Fibroblast of gingiva (primary cell): Measurements from ENCODE around the gene ESRRG.
"Not testable (repeated sequence)": the region's sequence is repeated elsewhere in the genome, so short reads cannot be mapped to it uniquely, and the experiment has no call there.

ENCODE experiments used
- DNase-seq: peaks from one replicate; pipeline ENCODE4 v3.0.0-alpha.2; 2011; ENCODE audit warnings: low read depth

ESRRG gene

DNA sequence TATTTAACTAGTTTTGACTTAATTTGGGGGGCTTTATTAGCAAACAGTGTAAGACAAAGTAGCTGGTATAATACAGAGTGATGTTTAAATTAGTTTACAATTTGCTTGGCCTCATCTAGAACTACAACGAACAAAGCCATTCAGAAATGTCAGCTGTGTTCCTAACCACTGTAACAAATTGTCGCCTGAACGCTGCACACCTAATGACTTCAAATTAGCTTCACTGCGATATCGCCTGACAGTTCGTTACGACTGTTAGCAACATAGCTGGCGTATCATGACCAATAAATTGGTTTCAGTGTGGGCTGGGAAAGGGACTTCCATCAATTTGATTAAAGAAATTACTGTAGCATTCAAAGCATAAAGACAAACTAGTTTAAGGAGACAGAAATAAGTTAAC, 160.1 kb downstream of the ESRRG start:
- no peak for DNase-seq

DNA sequence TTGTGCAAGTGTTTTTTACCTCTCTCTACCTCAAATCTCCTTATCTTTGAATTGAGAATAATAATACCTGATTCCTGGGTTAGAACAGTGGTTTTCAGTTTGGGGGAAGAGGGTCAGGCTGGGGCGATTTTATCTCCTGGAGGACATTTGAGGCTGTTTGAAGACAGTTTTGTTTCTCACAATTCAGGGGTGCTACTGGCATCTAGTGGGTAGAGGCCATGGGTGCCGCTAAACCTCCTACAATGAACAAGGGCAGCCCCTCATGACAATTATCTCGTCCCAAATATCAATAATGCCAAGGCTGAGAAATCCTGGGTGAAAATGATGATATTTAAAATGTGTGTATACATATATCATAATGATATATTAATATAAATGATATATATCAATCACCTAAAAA, 160.8 kb downstream of the ESRRG start:
- peak; percentile 3 for DNase-seq

DNA sequence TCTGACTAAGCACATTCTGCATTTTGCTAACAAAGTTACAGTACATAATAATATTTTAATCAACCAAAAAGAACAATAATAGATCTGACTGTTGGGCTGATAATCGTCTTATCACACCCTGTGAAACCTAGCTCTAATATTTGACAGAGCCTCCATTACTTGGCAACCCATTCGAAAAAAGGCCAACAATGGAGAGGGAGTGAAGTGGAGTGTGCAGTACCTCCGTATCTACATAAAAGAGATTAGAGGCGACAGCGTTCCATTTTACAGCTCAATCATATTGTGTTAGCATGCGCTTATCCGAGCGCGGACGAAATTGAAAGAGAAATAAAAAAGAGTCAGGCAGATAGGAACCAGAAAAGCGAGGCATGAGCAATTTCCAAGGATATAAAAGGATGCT, 162.7 kb downstream of the ESRRG start:
- no peak for DNase-seq

DNA sequence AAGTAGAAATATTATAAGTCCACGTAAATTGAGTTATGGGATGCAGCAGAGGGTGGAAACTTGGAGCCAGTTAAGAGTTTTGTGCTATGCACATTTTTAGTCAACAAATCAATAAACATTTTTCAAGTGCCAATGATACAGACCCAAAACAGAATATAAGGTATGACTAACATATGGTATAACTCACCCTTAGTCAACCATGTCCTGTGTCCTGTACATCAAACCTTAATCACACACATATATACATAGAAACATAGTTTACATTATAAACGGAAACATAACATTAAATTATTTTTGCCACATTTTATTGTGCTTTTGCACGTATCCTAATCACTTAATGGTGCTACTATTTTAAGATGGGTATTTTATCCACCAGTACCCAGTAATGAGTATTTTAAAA, 163.9 kb downstream of the ESRRG start:
- no peak for DNase-seq

DNA sequence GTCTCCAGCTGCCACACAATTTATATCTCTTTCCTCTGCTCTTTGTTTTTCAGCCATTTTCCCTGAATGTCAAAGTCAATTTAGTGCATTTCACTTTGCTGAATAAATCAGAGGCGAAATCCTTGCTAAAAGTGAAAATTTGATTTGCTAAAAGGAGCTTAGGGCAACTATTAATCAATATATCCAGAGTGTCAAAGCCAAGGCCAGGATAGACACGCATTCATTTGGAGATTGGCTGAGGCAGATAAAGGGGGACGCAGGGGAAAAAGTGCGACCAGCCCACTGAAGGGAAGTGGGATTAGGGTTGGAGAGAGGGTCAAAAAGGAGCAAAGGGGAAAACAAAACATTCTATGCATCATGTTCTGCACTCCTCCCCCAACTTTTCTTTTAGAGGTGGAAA, 167.6 kb downstream of the ESRRG start:
- no peak for DNase-seq

DNA sequence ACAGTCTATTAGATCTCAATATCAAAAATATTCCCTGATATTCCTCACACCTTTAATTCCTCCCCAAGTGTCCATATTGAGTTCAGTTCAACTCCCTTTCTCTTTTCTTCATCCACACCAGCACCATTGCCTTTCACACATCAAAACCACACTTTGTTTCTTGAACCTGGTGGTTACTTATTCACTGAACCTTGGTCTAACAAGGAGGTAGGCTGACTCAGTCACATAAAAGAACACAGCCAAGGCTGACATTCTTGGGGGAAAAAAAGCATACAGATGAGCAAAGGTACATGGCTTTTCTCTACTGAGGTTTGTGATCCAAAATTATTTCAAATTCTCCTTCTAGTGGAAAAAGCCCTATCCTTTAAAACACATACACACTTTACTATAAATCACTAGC, 168.3 kb downstream of the ESRRG start:
- no peak for DNase-seq

DNA sequence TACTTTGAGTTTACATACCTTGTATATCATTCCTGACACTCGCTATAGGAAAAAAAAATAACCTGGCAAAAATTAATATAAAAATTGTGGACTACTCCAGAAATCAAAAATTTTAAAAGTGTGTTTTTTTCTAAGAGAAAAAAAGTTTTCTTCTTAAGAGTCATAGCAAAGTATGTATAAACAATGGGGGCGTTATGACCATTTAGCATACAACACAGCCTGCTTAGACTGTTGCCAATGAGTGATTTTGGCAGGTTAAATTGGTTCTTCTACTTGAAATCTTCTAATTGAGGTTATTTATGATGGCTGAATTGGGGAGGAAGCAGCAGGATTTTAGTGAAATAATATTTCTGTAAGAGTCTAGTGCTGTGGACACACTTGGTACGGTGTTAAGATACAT, 169.5 kb downstream of the ESRRG start:
- DNase-seq, result no peak

DNA sequence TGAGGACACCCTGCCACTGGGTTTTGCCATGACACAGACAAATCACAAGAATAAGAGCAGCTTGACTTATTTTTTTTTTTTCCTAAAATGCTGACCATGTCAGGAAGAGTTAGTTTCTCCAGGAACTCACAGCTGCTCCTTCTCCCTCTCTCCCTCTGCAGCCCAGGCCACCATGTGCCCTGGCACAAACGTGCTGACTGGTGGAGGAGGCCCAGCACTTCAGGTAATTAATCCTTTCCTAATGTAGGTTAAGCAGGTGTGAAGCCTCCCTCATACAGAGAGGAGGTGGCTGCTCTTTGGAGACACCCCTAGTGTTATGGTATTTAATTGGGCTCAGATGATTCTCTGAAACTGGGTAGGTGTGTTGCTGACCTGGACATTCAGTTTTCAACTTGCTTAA, 170.2 kb downstream of the ESRRG start:
- DNase-seq, result no peak

DNA sequence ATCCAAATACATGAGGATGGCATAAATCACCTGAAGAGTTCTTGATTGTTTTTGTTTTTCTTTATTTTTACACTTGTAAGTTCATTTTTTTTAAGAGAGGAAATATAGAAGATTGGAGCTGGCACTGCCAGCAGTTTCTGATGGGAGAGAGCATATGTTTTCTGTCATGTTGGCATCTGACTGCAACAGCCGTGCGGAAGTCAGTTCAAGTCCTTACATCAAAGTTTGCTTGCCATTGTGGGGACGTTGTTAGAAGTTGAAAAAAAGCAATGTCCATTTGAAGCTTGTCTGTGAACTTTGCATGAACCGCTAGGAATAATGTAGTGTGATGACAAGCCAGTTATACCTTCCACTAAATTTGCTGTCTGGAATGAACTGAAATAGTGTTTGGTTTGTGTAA, 173.4 kb downstream of the ESRRG start:
- no peak for DNase-seq

DNA sequence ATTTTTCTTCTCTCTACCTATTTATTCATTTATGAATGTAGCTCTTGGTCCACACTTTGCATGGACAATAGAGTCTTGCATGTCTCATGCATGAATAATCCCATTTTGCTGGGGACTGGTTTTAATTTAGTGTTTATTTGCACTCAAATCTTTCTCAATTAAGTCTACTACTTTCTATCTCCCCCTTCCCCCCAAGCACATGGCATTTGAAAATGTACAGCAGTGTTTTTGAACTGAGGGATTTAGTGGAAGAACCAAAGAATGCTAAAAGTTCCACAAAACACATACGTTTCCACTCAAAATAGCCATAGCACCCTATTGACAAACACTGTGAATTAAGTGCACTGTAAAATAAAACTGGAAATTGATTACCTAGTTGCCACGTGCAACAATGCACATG, 180.5 kb downstream of the ESRRG start:
- DNase-seq, result no peak

DNA sequence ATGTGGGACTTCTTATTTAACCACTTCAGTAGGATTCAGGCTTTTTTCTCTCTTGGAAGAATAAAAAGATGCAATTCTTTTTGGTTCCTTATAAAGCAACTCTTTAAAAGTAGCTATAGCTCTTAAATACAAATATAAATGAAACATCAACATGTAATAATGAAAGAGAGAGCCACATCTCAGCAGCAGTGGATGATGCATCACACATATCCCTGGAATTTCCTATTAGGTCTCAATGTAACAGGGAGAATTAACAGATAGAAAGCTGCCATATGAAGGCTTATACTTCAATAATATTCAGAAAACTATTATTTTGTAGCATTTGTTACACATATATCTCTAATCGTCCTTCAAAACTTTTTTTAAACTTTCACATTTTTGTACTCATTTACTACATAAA, 181.0 kb downstream of the ESRRG start:
- DNase-seq, result no peak

DNA sequence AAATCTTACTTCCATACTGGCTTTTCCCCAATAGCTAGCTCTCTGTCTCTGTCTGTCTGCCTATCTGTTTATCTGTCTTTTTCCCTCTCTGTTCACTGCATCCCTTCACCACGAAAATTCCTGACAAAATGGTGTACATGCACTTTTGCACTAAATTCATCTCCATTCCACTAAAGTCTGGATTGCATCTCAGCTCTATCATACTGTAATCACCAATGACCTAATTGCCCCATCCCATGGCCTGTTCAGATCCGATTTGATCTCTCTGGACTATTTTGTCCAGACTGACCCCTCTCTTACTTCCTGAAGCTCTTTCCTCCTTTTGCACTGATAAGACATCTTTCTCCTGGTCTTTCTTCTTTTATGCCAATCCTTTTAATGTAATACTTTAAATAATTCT, 187.5 kb downstream of the ESRRG start:
- no peak for DNase-seq

DNA sequence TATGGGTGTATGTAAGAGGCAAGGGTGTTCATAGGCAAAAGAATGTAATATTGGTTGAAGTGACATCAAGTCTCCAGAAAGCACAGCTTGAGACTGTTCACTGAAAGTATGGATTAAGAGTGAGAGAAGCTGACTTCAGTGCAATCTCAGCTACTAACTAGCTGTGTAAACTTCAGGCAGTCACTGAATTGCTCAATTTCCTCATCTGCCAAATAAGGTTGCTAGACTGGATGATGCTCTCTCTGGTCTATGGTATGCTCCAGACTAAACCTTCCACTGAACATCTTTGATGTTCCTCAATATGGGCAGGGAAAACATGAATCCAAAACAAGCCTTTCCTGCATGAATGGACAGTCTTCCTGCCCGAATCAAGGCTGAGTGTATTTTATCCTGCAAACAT, 188.2 kb downstream of the ESRRG start:
- DNase-seq, result peak; percentile 21

DNA sequence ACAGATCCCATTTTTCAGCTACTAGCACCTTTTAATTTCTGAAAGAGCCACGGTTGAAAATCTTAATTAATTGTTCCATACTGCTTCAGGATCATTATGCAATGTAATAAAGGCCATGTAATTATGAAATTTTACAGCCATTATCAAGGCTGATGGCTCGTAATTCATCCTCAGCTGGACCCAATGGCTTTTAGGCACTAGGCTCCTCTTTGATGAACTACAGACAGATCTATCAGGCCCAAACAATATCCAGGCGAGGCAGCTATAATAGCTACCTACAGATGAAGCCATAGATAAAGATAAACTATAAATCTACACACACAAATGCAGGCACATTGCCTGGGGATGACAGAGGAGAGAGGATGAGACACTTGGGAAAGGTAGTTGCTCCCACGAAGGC, 189.5 kb downstream of the ESRRG start:
- no peak for DNase-seq

DNA sequence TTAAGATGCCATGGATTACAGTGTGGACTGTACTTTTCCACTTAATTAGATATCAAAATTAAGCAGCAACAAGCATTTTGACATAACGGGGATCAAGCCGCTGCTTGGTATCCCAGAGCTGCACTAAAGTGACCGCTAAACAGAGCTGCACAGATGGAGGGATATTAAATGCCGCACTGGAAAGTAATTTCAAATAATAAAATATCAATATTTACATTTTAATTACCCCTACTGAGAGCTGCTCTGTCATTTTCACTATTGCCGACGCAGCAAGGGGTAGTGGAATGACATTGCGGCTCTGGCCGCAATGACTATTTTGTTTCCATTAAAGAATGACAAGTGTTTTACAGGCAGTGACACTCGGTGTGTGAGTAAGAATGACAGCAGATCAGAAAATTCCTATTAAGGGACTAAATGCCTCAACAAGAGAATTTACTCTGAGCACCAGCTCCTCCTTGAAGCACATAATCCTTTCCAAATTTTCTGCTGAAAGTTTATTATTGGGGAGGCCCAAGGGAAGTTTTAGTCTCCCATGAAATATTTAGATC, 190.9 kb downstream of the ESRRG start:
- no peak for DNase-seq

DNA sequence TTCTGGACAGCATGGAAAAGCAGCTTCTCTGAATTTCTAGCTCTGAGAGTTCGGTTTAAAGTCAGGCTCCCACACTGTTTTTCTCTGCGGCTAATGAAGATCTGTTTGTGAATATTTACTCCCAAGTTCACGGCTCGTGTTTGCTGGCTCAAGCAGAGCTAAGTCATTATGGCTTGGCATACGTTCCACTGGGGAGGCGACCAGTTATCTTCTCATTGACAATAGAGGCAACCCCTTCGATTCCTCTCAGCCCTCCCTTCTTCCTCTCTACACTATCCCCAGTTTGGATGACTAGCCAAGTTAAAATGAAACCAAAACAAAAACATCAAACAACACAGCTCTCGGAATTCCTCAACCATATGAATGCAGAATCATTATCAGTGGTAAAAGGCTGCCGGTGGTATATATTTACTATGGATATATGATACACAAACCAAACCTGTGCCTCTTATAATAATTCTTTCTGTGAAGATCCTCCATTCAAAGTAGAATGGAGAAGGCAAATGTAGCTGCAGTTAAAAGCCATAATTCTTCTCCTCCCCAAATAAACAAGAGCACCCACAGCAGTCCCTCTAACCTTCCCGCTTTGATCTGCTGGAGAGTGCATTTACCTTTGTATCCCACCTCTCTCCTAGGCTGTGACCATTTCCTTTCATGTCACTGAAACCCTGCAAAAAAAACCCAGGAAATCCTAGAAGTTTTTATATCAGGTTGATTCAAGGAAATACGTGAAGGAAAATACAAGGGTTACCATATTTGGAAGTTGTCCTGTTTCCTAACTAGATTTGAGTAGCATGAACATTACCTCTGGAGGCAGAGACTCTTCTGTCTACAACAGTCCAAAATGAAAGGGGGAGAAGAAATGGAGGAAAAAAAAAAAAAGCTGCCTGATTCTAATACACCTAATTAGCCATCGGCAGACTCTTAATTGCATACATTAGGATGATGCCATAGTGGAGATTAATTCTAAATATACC, 191.7 kb downstream of the ESRRG start:
- peak; percentile 18 for DNase-seq

DNA sequence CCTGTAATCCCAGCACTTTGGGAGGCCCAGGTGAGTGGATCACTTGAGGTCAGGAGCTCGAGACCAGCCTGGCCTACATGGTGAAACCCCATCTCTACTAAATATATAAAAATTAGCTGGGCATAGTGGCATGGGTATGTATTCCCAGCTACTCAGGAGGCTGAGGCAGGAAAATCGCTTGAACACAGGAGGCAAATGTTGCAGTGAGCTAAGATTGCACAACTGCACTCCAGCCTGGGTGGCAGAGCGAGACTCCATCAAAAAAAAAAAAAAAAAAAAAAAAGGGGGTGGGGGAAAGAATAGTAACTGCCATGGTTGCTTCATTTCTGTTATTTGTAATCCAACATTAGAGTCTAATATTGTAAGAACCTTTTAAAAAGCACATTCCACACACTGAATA, 193.4 kb downstream of the ESRRG start:
- DNase-seq, result not testable (repeated sequence)

DNA sequence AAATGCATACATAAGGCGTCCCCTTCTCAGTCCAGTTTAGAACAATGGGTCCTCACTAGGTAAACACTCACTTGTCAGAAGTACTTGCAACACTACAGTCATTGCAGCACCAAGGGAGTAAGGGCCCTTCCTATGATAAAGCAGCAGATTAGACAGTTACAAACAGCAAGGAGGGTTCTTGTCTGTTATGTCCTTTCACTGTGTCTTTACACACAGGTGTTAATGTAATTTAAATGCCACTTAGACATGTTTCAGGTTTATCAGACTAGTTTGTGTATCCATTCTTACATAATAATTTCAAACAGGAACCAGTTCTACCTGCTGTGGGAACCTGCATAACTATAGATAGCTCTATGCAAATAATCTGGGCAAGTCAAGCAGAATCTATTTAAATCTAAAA, 194.4 kb downstream of the ESRRG start:
- no peak for DNase-seq

DNA sequence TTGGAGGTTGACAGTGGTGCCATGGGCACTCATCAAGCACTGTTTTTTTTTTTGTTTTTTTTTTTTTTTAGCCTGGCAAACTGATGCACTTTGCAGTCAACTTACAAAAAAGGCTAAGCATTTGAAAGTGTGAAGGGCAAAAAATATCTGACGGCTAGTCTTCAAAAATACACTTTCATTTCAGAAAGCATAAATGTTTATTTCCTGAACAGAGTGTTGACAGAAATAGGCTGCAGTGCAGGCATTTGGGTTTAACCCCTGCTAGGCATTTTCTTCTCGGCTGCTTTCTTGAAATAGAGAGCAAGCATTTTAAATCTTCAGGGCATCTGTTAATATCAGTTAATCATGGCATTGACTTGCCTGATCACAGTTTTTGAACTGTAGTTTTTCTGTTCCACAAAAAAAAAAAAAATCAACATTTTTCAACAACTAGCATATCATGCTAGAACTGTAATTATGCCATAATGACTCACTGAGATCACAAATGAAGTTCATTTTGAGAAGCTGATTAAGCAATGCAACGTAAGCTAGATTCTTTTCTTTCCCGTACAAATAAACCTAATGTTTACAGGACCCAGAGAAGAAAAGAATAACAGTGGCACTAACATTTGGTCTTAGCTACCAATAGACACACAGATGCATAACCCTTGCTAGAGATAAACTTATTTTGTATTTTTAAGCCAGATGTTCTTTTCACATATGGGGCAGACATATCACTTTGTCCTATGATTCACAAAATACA, 199.6 kb downstream of the ESRRG start:
- peak; percentile 81 for DNase-seq

DNA sequence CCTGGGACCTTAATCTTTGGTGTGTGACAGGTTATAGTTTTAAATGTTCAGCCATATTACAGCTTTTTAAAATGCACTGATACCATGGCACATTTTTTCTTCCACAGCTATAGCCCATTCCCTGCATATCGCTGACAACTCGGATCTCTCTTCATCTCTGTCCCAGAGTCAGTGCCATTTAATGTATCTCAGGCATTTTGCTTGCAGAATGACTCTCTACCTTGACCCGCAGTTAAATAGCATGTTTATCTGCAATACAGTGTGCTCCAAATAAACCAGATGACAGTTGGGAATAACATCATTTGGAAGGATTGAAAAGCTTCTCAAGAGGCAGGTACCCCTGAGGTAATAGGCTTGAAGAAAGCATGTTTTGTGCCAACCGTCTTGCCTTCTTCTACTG, 200.2 kb downstream of the ESRRG start:
- no peak for DNase-seq

DNA sequence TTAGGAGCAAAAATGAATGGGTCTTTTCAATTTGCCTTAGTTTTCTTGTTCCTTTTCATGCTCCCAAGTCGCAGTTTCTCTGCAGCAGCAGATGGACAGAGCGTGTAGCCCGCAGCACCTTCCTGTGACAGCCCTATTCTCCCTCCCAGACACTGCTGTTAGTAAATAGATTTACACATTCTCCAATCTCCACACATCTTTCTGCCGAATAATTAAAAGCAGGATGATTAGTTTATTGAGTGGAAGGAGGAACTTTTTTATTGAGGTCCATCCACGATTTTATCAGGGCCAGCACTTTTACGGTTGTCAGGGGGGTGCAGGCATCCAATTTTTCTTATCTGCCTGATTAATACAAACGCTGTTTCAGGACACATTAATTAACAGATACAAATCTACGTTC, 201.8 kb downstream of the ESRRG start:
- DNase-seq, result no peak

DNA sequence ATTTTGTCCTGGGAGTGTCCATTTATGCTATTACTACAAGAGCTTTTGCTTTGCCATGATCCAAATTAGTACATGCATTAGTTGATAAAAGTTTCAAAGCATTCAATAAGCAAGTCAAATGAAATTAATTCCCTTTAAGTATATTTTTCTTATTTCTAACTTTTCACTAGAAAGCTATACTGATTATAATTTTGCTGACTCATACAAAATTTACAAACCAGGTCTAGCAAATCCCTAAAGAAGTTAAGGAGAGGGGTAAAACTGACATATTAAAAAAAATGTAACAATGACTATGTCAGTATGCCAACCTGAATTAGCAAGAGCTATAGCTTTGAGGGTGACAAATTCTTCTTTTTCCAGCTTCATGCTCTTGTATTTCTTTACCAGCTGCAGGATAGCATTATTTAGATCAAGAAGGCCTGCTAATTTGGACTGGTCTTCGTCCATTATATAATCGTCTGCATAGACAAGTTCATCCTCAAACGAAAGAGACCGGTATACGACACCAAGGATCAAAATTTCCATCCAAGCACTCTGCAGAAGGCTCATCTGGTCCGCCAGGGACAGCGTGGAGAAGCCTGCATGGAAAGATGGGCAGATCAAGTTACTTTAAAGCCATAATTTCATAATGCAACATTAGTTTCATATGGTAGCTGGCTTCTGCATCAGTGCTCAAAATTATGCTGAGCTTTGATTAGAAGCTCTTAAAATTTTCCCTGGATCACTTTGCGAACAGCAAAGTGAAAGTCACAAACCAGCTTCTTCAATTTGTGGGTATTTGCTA, 204.2 kb downstream of the ESRRG start:
- peak; percentile 55 for DNase-seq
